MG63 (cell line): ENCODE measurements around the gene PDE3A. TPM values are rescaled to one million over a fixed set of nuclear protein-coding genes. Genes with fewer than 3 reads are reported as not detected.

Source experiments
- DNase-seq: peaks from one replicate; pipeline ENCODE4 v3.0.0-alpha.2; 2020
- H3K27me3 ChIP-seq: fragments of 250-450 bp; sonication (Bioruptor Pico); 2 replicates; pipeline ENCODE4 v1.5.1; 2020; ENCODE audit warnings: mild to moderate bottlenecking, moderate library complexity
- H3K36me3 ChIP-seq: fragments of 250-450 bp; sonication (Bioruptor Pico); 2 replicates; pipeline ENCODE4 v1.5.1; 2020; ENCODE audit warnings: mild to moderate bottlenecking, moderate library complexity
- H3K4me3 ChIP-seq: fragments of 250-450 bp; sonication (Bioruptor Pico); 2 replicates; pipeline ENCODE4 v1.5.1; 2020; ENCODE audit warnings: mild to moderate bottlenecking, moderate library complexity
- H3K9me3 ChIP-seq: fragments of 250-450 bp; sonication (Bioruptor Pico); 2 replicates; pipeline ENCODE4 v1.5.1; 2020; ENCODE audit warnings: mild to moderate bottlenecking, moderate library complexity
- total RNA-seq: library from RNA; depleted of rRNA; stranded (reverse); fragments of >200 nt; shearing (Covaris generic); gene quantifications from 2 replicates; pipeline ENCODE4 v1.2.3, GENCODE V29; 2014; ENCODE audit warnings: low replicate concordance

The PDE3A gene
- total RNA-seq, 1 experiment from 2014 or later: 0.03 TPM

- Histone ChIP-seq H3K36me3 (no peaks in the 10 kb centered on the region), H3K27me3 (no peaks in the 10 kb centered on the region), H3K4me3 (no peak overlapping the region), H3K9me3 (no peaks in the 10 kb centered on the region)
- DNase-seq: no peak
These were observed 95.7 kb downstream of the PDE3A start for GRCh38 chr12:20463913-20464524.

DNA sequence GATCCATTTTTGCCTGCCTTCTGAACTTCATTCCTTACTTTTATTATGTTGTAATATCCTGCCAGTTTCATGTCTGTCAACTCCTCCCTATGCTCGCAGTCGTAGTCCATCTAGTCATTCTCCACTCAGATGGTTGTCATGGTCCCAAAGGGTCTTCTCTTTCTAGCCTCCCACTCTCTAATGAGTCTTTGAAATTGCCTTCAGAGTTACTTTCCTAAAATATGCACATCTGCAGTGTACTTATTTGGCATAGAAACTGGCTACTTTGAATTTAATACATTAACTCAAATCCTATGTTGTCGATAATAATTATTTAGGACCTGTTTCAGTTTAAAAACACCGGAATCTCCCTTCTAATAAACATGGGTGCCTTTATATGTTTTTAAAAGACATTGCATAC, 101.0 kb downstream of the PDE3A start:
- no peaks in the 10 kb centered on the region for H3K36me3 ChIP-seq
- H3K27me3 ChIP-seq: no peaks in the 10 kb centered on the region
- H3K4me3 ChIP-seq: no peak overlapping the region
- no peak for DNase-seq
- H3K9me3 ChIP-seq: no peaks in the 10 kb centered on the region

- Histone ChIP-seq H3K4me3 (no peak overlapping the region), H3K9me3 (no peaks in the 10 kb centered on the region), H3K36me3 (no peaks in the 10 kb centered on the region), H3K27me3 (no peaks in the 10 kb centered on the region)
- DNase-seq: no peak
These were observed 101.4 kb downstream of the PDE3A start for GRCh38 chr12:20469756-20470155.

GRCh38 chr12:20472102-20472782, 103.9 kb downstream of the PDE3A start:
- Histone ChIP-seq H3K9me3 (no peaks in the 10 kb centered on the region), H3K27me3 (no peaks in the 10 kb centered on the region), H3K4me3 (no peak overlapping the region), H3K36me3 (no peaks in the 10 kb centered on the region)
- DNase-seq: no peak

- Histone ChIP-seq H3K36me3 (no peaks in the 10 kb centered on the region), H3K27me3 (no peaks in the 10 kb centered on the region), H3K9me3 (no peaks in the 10 kb centered on the region), H3K4me3 (no peak overlapping the region)
- no peak for DNase-seq
These were observed 104.8 kb downstream of the PDE3A start for GRCh38 chr12:20473133-20473532.

GRCh38 chr12:20474016-20474415, 105.7 kb downstream of the PDE3A start:
- no peak for DNase-seq
- H3K36me3 ChIP-seq: no peaks in the 10 kb centered on the region
- H3K27me3 ChIP-seq: no peaks in the 10 kb centered on the region
- no peaks in the 10 kb centered on the region for H3K9me3 ChIP-seq
- H3K4me3 ChIP-seq: no peak overlapping the region

DNA sequence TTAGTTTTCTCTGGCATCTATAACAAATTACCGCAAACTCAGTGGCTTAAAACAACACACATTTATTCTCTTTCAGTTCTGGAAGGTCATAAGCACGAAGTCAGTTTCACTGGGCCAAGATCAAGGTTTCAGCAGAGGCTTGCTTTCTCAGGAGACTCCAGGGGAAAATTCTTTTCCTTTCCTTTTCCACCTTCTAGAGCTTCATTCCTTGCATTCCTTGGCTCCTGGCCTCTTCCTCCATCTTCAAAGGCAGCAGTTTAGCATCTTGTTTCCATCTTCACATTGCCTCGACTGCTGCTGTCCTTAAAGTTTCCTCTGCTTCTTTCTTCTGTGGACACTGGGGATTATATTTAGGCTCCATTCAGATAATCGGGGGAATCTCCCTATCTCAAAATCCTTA, 106.1 kb downstream of the PDE3A start:
- H3K9me3 ChIP-seq: no peaks in the 10 kb centered on the region
- no peak for DNase-seq
- H3K27me3 ChIP-seq: no peaks in the 10 kb centered on the region
- no peaks in the 10 kb centered on the region for H3K36me3 ChIP-seq
- H3K4me3 ChIP-seq: no peak overlapping the region

- H3K4me3 ChIP-seq: no peak overlapping the region
- no peak for DNase-seq
- H3K9me3 ChIP-seq: no peaks in the 10 kb centered on the region
- no peaks in the 10 kb centered on the region for H3K36me3 ChIP-seq
- H3K27me3 ChIP-seq: no peaks in the 10 kb centered on the region
These were observed 107.2 kb downstream of the PDE3A start for GRCh38 chr12:20475542-20475941.

GRCh38 chr12:20476551-20476950, 108.2 kb downstream of the PDE3A start:
- no peak for DNase-seq
- Histone ChIP-seq H3K27me3 (no peaks in the 10 kb centered on the region), H3K9me3 (no peaks in the 10 kb centered on the region), H3K4me3 (no peak overlapping the region), H3K36me3 (no peaks in the 10 kb centered on the region)

GRCh38 chr12:20477255-20477654, 108.9 kb downstream of the PDE3A start:
- no peaks in the 10 kb centered on the region for H3K36me3 ChIP-seq

GRCh38 chr12:20477672-20478071, 109.3 kb downstream of the PDE3A start:
- Histone ChIP-seq H3K27me3 (no peaks in the 10 kb centered on the region), H3K36me3 (no peaks in the 10 kb centered on the region), H3K9me3 (no peaks in the 10 kb centered on the region), H3K4me3 (no peak overlapping the region)
- DNase-seq: no peak

More at GRCh38 chr12:20477255-20477654, 108.9 kb downstream of the PDE3A start:
- DNase-seq: no peak
- Histone ChIP-seq H3K4me3 (no peak overlapping the region), H3K27me3 (no peaks in the 10 kb centered on the region), H3K9me3 (no peaks in the 10 kb centered on the region)

DNA sequence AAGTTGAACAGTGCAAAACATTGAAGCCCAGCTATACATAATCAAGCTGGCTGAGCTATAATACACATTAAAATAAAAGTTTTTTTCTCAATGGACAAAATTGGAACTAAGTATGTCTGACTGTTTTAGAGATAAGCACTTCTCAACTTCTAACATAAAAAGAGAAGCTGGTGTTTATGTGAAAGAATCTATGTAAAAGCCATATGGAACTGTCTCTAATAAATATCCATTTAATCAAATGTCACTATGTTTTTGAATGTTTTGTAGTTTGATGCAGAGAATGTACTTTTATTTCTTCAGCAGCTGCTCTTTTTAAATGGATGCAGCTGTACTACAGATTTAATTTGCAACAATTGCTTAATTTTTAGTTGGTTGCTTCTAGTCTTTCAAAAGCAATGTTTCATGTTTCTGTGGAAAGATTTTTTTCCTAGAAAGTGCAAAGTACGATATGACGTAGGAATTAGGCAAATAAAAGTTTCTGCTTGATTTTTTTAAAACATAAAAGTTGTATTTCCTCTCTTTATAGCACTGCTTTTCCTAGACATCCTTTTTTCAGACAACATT, 114.2 kb downstream of the PDE3A start:
- no peaks in the 10 kb centered on the region for H3K27me3 ChIP-seq
- DNase-seq: no peak

DNA sequence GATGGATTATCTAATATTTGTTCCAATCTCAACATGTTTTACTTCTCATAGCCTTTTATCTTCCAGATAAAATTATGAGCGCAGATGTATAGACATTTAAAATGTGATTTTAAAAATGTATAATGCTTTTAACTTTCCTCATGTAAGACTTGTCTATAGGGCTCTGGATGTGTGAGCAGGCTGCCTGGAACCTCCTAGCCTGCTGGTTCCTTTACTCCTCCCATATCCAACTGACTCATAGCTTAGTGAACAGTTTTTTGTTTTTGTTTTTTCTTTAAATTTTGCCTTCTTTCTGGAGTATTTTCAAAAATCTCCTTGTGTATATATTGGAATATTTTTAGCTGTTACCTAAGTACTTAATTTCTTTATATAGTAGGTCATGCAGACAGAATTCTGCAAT, 115.4 kb downstream of the PDE3A start:
- Histone ChIP-seq H3K4me3 (no peak overlapping the region), H3K36me3 (no peaks in the 10 kb centered on the region), H3K27me3 (no peaks in the 10 kb centered on the region), H3K9me3 (no peaks in the 10 kb centered on the region)
- DNase-seq: peak; percentile 40

More for the DNA sequence above, 114.2 kb downstream of the PDE3A start:
- Histone ChIP-seq H3K9me3 (no peaks in the 10 kb centered on the region), H3K36me3 (no peaks in the 10 kb centered on the region), H3K4me3 (no peak overlapping the region)

DNA sequence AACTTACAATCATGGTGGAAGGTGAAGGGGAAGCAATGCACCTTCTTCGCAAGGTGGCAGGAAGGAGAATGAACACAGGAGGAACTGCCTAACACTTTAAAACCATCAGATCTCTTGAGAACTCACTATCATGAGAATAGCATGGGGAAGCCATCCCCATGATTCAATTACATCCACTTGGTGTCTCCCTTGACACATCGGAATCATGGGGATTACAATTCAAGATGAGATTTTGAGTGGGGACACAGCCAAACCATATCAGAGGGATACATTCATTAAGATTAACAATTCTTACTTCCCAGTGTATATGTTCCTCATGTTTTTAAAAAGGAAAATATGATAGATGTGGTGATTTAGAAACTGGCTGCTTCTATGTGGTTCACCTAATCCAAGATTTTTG, 117.9 kb downstream of the PDE3A start:
- Histone ChIP-seq H3K36me3 (no peaks in the 10 kb centered on the region), H3K4me3 (no peak overlapping the region), H3K9me3 (no peaks in the 10 kb centered on the region), H3K27me3 (no peaks in the 10 kb centered on the region)
- DNase-seq: no peak

GRCh38 chr12:20487519-20487918, 119.2 kb downstream of the PDE3A start:
- Histone ChIP-seq H3K27me3 (no peaks in the 10 kb centered on the region), H3K4me3 (no peak overlapping the region), H3K9me3 (0 out of 2 replicates have a peak, but pooled peaks cover 3% of the 10 kb centered on the region), H3K36me3 (no peaks in the 10 kb centered on the region)
- no peak for DNase-seq

DNA sequence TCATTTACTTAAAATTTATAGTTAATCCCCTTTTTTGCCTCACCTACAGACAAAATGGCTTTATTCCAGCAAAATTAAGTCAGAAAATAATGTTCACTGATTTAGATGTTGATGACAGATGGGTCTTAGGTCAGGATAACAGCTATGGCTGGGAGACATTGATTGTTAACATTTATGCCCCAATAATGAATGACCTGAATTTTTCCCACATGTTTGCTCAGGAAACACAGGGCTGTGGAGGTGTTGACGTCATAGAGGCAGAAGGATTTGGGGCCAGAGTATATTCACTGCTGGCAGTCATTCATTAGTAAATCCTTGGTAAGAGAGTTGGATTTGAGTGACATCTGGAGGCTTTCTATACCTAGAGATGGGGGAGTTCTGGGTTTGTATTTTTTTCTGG, 121.3 kb downstream of the PDE3A start:
- DNase-seq: no peak
- Histone ChIP-seq H3K9me3 (0 out of 2 replicates have a peak, but pooled peaks cover 3% of the 10 kb centered on the region), H3K27me3 (no peaks in the 10 kb centered on the region), H3K36me3 (no peaks in the 10 kb centered on the region), H3K4me3 (no peak overlapping the region)

- no peak for DNase-seq
- 0 out of 2 replicates have a peak, but pooled peaks cover 3% of the 10 kb centered on the region for H3K9me3 ChIP-seq
These were observed 121.9 kb downstream of the PDE3A start for GRCh38 chr12:20490213-20490612.

DNA sequence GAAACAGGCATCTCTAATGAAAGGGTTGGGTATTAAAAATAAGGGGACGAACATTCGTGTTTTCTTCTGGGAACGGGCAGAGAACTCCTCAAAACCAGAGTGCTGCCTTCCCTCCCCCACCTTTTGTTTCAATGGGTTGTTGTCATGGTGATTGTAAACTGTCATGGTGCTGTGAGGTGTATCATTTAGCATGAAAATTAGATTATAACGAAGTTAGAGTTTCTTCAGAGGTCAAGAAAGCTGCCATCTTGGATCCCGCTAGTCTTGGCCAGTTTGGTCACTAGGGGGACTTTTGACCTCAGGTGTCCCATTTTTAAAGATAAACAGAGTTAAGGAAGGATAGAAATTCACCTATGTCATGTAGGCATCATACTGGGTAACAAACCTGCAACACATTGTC, 123.0 kb downstream of the PDE3A start:
- no peak for DNase-seq
- Histone ChIP-seq H3K4me3 (no peak overlapping the region), H3K9me3 (peaks cover 3% of the 10 kb centered on the region; the same call in 1 of the 2 replicates), H3K36me3 (no peaks in the 10 kb centered on the region), H3K27me3 (no peaks in the 10 kb centered on the region)

More at GRCh38 chr12:20490213-20490612, 121.9 kb downstream of the PDE3A start:
- Histone ChIP-seq H3K27me3 (no peaks in the 10 kb centered on the region), H3K4me3 (no peak overlapping the region), H3K36me3 (no peaks in the 10 kb centered on the region)
